Femur (tissue), 1 donor: ENCODE results near the gene DHRS4.

Experiments used
- DNase-seq: peaks from one replicate; pipeline ENCODE4 v3.0.0-alpha.2; 2017

DHRS4 gene

GRCh38 chr14:23953464-23954278 is at the start of gene DHRS4:
Gene DHRS4, plus strand, starts transcription at chr14:23953770. Its CDS starts 19 bp downstream, at chr14:23953789.
- peak; percentile 90 for DNase-seq

DNA sequence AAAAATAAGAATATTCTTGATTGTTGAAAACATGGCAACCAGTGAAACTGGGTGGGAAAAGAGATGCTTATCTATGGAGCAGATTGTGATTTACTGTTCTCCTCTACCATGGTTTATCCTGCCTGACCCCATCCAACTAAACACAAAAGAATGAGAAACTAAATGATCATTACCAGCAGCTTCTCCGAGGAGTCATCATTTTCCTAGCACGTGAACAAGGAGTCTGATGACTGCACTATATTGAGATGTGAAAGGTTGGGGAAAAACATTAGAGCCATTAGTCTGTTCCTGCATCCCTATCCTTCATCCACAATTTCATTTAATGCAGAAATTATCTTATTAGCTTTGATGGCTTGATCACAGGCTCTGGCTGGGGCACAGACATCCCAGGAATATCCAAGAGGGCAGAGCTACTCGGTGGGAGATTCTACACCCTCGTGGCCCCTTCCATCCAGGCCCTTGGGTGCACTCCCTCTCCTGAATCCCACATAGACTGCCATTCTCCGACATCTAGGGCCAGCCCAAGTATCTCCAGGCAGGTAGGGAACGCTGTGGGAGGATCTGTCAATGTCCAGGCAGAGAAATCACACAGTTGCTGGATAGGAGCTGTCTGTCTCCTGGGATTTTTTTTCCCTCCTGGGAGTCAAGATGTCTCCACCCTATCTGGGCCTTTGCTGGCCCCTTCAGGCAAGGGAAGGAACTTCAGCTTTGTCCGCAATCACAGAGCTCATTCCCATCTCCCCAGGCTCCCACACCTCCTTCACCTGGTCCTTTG is 43.3 kb upstream of the DHRS4 start:
- DNase-seq, result no peak

GRCh38 chr14:23910876-23911210 is 42.7 kb upstream of the DHRS4 start:
- no peak for DNase-seq

GRCh38 chr14:23915559-23915958 is 38.0 kb upstream of the DHRS4 start:
- DNase-seq, result no peak

DNA sequence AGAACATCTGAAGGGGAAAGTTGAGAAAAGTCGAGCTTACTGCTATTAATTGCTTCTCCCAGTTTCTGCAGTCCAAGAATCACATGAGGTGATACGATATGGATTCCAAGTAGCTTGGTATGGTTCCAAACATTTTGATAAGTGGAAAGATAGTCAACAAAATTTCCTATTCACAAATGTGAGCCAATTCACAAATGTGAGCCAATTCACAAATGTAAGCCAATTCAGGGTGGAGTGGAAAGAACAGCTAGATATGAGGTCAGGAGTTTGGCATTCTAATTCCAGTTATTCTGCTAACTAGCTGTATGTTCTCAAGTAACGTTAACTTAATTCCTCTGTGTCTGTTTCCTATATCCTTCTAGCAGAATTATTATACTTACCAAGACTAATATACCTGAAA is 37.6 kb upstream of the DHRS4 start:
- no peak for DNase-seq

- DNase-seq, result no peak
Observed at GRCh38 chr14:23916446-23916845, 37.1 kb upstream of the DHRS4 start.

DNA sequence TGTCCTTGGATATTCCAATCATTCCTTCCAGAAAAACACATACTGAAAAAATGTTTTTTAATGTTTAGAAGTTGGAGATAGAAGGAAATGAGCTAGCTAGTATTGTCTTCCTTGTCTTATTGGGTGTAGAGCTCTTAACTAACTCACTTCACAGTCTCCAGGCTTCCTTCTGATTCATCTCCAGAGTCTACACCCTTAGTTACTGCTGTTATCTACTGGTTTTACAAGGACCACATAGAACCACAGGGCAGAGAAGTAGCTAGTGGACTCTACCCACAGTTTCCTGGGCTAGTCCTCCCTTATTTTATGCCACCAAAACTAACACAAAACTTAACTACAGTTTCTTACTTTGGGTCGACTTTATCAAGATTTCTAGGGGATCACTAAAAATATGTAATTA is 31.0 kb upstream of the DHRS4 start:
- no peak for DNase-seq

- no peak for DNase-seq
Observed at GRCh38 chr14:23925523-23926075, 28.0 kb upstream of the DHRS4 start.

DNA sequence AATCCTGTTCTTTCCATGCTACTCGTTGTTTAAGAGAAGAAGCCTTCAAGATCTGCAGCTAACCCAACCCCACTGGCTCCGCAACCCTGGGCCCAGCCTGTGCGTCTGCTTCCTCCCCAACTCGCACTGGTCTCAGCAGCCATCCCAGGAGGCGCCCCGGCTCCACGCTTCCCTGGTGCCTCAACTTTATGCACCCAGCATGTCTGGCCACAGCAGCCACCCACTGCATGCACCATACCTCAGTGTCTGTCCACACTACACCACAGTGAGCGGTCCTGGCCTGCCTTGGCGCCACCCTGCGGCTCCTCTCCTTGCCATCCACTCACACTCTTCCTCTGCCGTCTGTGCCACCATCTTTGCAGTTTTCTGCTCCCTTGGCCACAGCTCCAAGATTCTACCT is 27.0 kb upstream of the DHRS4 start:
- DNase-seq, result no peak

- no peak for DNase-seq
Observed at GRCh38 chr14:23929136-23929535, 24.4 kb upstream of the DHRS4 start.

GRCh38 chr14:23929822-23930294 is 23.7 kb upstream of the DHRS4 start:
- DNase-seq, result peak; percentile 80

GRCh38 chr14:23930742-23931141 is 22.8 kb upstream of the DHRS4 start:
- DNase-seq, result peak; percentile 46

DNA sequence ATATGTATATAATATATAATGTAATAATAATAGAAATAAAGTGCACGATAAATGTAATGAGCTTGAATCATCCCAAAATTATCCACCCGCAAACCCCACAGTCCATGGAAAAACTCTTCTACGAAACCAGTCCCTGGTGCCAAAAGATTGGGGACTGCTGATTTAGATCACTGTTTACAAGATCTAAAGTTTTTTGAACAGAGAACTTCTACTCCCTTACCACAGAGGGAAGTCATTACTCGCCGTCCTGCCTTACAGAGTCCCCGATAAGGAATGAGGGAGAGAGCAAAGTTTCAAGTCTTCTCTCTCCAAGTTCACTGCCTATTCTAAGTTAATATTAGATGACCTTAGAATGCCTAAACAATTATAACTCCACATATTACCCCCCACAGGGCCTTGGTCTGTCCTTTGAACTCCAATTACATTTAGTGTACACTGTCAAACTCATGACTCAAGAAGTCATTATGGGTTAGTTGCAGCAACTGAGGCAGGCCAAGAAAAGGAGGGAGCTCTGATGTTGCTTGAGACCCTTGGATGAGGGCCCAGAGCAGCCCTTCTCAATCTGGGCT is 21.8 kb upstream of the DHRS4 start:
- no peak for DNase-seq

GRCh38 chr14:23932639-23933038 is 20.9 kb upstream of the DHRS4 start:
- DNase-seq, result no peak

DNA sequence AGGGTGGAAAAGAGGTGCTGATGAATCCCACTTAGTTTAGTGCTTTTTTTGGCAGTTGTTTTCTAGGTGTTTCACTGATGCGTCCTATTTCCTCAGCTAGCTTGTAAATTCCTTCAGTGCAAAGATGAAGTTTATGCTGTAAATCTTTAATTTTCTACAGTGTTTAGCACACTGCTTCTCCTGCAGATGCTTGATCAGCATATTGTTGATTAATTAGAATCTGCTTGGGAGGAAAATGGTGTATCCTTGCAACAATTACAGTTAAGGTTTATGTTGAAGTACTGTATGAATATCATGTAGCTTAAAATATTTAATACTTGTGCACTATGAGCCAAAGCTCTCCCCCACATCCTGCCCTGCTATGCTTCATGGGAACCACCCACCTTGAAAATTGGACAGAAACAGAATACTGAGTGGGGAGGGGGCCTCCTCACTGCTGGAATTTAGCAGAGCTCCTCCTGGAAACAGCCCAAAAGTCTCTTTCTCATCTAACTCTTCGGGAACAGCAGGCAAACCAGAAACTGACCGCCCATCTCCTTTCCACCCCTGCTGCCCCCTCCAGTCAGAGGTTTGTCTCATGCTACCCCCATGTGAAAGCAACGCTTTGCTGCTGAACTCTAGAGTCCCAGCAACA is 20.3 kb upstream of the DHRS4 start:
- DNase-seq, result no peak

DNA sequence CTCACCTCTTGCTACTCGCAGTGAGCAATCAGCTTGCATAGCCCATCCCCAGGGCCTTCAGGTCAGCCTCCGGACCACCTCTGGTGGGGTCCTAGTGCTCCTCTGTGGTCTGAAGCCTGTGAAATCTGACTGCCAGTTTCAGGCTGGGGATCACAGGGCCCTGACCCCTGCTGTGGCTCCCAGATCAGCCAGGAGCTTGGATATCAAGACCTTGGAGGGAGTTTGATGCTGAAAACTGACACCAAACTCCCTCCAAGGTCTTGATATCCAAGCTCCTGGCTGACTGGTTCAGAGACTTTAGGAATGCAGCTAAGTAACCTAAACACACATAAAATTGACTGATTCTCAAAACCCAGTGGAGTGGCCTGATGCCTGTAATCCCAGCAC is 19.8 kb upstream of the DHRS4 start:
- no peak for DNase-seq

DNA sequence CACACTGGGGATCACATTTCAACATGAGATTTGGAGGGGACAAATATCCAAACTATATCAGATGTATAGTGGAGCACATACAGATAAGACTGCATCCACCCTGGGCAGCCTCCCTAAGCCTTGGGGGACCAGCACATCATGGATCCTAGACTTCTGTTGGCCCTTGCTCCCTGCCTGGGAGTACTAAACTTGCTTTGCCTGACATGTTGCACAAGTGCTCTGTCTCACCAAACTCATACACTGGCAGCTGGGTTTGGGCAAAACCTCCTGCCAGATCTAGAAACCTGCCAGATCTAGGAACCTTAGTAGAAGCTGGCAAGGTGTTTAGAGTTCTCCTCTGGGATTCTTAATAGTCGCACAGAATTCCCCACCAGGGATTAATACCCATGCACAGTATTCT is 18.4 kb upstream of the DHRS4 start:
- DNase-seq, result no peak

GRCh38 chr14:23936084-23936829 is 17.3 kb upstream of the DHRS4 start:
- DNase-seq, result no peak

GRCh38 chr14:23937203-23937602 is 16.4 kb upstream of the DHRS4 start:
- no peak for DNase-seq

DNA sequence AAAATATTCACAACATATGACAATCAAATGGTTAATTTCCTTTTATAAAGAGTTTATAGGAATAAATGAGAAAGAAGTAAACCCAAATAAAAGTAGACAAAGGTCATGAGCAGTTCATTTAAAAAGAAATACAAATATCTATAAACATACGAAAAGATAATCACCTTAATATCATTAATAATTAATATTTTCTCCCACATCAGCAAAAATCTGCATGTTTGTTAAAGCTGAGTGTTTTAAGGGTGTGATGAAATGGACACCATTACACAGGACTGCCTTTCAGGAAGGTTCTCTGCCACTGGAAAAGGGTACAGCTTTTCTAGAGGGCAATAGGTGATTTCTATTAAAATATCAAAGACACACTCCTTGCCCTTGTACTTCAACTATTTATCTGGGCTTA is 14.7 kb upstream of the DHRS4 start:
- no peak for DNase-seq

- no peak for DNase-seq
Observed at GRCh38 chr14:23939607-23940326, 13.8 kb upstream of the DHRS4 start.

- no peak for DNase-seq
Observed at GRCh38 chr14:23941230-23941629, 12.3 kb upstream of the DHRS4 start.
